ENCODE measurements around the gene NDUFAF4.

The NDUFAF4 gene

GRCh38 chr6:96862560-96862959, 35.1 kb downstream of the NDUFAF4 start:
- H3K4me2 ChIP-seq (ENCODE audit: low read length): no peak overlapping the region
- H3K4me1 ChIP-seq: no peaks in the 10 kb centered on the region
- H3K9ac ChIP-seq: no peak overlapping the region
- H3K27me3 ChIP-seq (ENCODE audit: control insufficient read depth, insufficient read depth, low read length): no peaks in the 10 kb centered on the region
- H3K36me3 ChIP-seq (ENCODE audit: control insufficient read depth, insufficient read depth, low read length): no peaks in the 10 kb centered on the region
- no peak for TF ChIP-seq CTCF (IDR thresholded peaks at IDR 0.05)
- H3K79me2 ChIP-seq: no peaks in the 10 kb centered on the region
- H2AFZ ChIP-seq: no peak overlapping the region
- H3K4me3 ChIP-seq (ENCODE audit: low read depth, low read length): no peak overlapping the region
- H3K27ac ChIP-seq: no peak overlapping the region
- no peaks in the 10 kb centered on the region for H3K9me3 ChIP-seq (ENCODE audit: control insufficient read depth, low read length)

GRCh38 chr6:96861588-96861987, 36.1 kb downstream of the NDUFAF4 start:
- H3K4me1 ChIP-seq: no peaks in the 10 kb centered on the region
- no peak overlapping the region for H3K4me2 ChIP-seq (ENCODE audit: low read length)
- H3K27me3 ChIP-seq (ENCODE audit: control insufficient read depth, insufficient read depth, low read length): no peaks in the 10 kb centered on the region
- H3K4me3 ChIP-seq (ENCODE audit: low read depth, low read length): no peak overlapping the region
- H2AFZ ChIP-seq: no peak overlapping the region
- TF ChIP-seq CTCF (IDR thresholded peaks at IDR 0.05): no peak
- H3K9ac ChIP-seq: no peak overlapping the region
- H3K27ac ChIP-seq: no peak overlapping the region
- H3K36me3 ChIP-seq (ENCODE audit: control insufficient read depth, insufficient read depth, low read length): no peaks in the 10 kb centered on the region
- H3K79me2 ChIP-seq: no peaks in the 10 kb centered on the region
- H3K9me3 ChIP-seq (ENCODE audit: control insufficient read depth, low read length): no peaks in the 10 kb centered on the region

- Histone ChIP-seq H3K9me3 (ENCODE audit: control insufficient read depth, low read length) (no peaks in the 10 kb centered on the region), H2AFZ (no peak overlapping the region), H3K4me2 (ENCODE audit: low read length) (no peak overlapping the region), H3K27ac (no peak overlapping the region), H3K27me3 (ENCODE audit: control insufficient read depth, insufficient read depth, low read length) (no peaks in the 10 kb centered on the region), H3K9ac (no peak overlapping the region), H3K4me1 (no peaks in the 10 kb centered on the region), H3K79me2 (no peaks in the 10 kb centered on the region), H3K4me3 (ENCODE audit: low read depth, low read length) (no peak overlapping the region), H3K36me3 (ENCODE audit: control insufficient read depth, insufficient read depth, low read length) (no peaks in the 10 kb centered on the region)
- TF ChIP-seq CTCF (IDR thresholded peaks at IDR 0.05): no peak
Observed at GRCh38 chr6:96856856-96857255, 40.8 kb downstream of the NDUFAF4 start.

- H3K4me1 ChIP-seq: no peaks in the 10 kb centered on the region
- no peak overlapping the region for H3K4me2 ChIP-seq (ENCODE audit: low read length)
- no peaks in the 10 kb centered on the region for H3K27me3 ChIP-seq (ENCODE audit: control insufficient read depth, insufficient read depth, low read length)
- H3K9ac ChIP-seq: no peak overlapping the region
- H3K9me3 ChIP-seq (ENCODE audit: control insufficient read depth, low read length): no peaks in the 10 kb centered on the region
- no peak overlapping the region for H3K27ac ChIP-seq
- H3K36me3 ChIP-seq (ENCODE audit: control insufficient read depth, insufficient read depth, low read length): no peaks in the 10 kb centered on the region
- H3K79me2 ChIP-seq: no peaks in the 10 kb centered on the region
- H3K4me3 ChIP-seq (ENCODE audit: low read depth, low read length): no peak overlapping the region
- TF ChIP-seq CTCF (IDR thresholded peaks at IDR 0.05): no peak
- no peak overlapping the region for H2AFZ ChIP-seq
Observed at GRCh38 chr6:96853083-96853482, 44.6 kb downstream of the NDUFAF4 start.

GRCh38 chr6:96852605-96853004, 45.1 kb downstream of the NDUFAF4 start:
- Histone ChIP-seq H3K9ac (no peak overlapping the region), H3K27ac (no peak overlapping the region), H2AFZ (no peak overlapping the region), H3K4me3 (ENCODE audit: low read depth, low read length) (no peak overlapping the region), H3K36me3 (ENCODE audit: control insufficient read depth, insufficient read depth, low read length) (no peaks in the 10 kb centered on the region), H3K9me3 (ENCODE audit: control insufficient read depth, low read length) (no peaks in the 10 kb centered on the region), H3K4me1 (no peaks in the 10 kb centered on the region), H3K4me2 (ENCODE audit: low read length) (no peak overlapping the region), H3K79me2 (no peaks in the 10 kb centered on the region), H3K27me3 (ENCODE audit: control insufficient read depth, insufficient read depth, low read length) (no peaks in the 10 kb centered on the region)
- no peak for TF ChIP-seq CTCF (IDR thresholded peaks at IDR 0.05)

All from parathyroid adenoma (tissue), 2 donors.